ENCODE data around the gene INTS13. TPM values are rescaled to one million over a fixed set of nuclear protein-coding genes. Genes with fewer than 3 reads are reported as not detected.

The INTS13 gene
- total and polyA plus RNA-seq, 2 of the 8 experiments (the other 6 are each of a cell fraction or from before 2014, with no cell fraction given): 20.5 to 58.2 TPM

DNA sequence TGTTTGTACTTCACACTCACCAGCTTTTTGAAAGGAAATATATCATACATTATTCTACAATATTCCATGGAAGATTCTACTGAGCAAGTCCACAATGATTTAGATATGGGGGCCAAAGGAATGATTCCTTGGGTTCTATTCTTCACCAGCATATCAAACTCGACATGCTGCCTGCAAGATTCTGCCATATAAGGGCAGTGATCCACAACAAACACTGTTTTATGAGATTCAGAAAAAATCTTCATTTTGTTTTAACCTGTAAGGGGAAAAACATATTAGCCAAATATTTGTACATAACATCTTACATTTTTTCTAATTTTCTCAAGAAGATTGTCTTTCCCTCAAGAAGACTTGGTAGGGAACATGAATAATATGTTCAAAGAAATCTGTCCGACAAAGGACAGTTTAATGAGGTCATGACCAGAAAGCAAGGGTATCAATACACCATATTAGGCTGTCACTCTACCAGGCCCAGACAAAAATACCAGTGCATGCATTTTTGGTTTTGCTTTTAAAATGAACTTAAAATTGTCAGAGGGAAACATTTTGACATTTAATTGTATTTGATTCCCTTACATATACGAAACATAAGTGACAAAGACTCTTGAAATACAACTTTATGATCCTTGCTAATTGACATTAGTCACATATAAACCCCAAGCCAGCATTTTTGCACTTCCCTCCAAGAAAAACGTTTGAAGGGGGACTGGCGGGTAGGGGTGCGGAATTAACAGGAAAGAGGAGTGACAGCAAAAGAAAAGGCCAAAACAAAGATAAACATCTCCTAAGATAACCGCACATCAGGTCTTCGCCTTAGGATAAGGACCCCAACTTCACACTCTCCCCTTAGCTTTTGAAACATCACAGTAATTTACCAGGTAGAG is 980 bp downstream of the INTS13 start (continued):
- TF ChIP-seq, protein P1, sequence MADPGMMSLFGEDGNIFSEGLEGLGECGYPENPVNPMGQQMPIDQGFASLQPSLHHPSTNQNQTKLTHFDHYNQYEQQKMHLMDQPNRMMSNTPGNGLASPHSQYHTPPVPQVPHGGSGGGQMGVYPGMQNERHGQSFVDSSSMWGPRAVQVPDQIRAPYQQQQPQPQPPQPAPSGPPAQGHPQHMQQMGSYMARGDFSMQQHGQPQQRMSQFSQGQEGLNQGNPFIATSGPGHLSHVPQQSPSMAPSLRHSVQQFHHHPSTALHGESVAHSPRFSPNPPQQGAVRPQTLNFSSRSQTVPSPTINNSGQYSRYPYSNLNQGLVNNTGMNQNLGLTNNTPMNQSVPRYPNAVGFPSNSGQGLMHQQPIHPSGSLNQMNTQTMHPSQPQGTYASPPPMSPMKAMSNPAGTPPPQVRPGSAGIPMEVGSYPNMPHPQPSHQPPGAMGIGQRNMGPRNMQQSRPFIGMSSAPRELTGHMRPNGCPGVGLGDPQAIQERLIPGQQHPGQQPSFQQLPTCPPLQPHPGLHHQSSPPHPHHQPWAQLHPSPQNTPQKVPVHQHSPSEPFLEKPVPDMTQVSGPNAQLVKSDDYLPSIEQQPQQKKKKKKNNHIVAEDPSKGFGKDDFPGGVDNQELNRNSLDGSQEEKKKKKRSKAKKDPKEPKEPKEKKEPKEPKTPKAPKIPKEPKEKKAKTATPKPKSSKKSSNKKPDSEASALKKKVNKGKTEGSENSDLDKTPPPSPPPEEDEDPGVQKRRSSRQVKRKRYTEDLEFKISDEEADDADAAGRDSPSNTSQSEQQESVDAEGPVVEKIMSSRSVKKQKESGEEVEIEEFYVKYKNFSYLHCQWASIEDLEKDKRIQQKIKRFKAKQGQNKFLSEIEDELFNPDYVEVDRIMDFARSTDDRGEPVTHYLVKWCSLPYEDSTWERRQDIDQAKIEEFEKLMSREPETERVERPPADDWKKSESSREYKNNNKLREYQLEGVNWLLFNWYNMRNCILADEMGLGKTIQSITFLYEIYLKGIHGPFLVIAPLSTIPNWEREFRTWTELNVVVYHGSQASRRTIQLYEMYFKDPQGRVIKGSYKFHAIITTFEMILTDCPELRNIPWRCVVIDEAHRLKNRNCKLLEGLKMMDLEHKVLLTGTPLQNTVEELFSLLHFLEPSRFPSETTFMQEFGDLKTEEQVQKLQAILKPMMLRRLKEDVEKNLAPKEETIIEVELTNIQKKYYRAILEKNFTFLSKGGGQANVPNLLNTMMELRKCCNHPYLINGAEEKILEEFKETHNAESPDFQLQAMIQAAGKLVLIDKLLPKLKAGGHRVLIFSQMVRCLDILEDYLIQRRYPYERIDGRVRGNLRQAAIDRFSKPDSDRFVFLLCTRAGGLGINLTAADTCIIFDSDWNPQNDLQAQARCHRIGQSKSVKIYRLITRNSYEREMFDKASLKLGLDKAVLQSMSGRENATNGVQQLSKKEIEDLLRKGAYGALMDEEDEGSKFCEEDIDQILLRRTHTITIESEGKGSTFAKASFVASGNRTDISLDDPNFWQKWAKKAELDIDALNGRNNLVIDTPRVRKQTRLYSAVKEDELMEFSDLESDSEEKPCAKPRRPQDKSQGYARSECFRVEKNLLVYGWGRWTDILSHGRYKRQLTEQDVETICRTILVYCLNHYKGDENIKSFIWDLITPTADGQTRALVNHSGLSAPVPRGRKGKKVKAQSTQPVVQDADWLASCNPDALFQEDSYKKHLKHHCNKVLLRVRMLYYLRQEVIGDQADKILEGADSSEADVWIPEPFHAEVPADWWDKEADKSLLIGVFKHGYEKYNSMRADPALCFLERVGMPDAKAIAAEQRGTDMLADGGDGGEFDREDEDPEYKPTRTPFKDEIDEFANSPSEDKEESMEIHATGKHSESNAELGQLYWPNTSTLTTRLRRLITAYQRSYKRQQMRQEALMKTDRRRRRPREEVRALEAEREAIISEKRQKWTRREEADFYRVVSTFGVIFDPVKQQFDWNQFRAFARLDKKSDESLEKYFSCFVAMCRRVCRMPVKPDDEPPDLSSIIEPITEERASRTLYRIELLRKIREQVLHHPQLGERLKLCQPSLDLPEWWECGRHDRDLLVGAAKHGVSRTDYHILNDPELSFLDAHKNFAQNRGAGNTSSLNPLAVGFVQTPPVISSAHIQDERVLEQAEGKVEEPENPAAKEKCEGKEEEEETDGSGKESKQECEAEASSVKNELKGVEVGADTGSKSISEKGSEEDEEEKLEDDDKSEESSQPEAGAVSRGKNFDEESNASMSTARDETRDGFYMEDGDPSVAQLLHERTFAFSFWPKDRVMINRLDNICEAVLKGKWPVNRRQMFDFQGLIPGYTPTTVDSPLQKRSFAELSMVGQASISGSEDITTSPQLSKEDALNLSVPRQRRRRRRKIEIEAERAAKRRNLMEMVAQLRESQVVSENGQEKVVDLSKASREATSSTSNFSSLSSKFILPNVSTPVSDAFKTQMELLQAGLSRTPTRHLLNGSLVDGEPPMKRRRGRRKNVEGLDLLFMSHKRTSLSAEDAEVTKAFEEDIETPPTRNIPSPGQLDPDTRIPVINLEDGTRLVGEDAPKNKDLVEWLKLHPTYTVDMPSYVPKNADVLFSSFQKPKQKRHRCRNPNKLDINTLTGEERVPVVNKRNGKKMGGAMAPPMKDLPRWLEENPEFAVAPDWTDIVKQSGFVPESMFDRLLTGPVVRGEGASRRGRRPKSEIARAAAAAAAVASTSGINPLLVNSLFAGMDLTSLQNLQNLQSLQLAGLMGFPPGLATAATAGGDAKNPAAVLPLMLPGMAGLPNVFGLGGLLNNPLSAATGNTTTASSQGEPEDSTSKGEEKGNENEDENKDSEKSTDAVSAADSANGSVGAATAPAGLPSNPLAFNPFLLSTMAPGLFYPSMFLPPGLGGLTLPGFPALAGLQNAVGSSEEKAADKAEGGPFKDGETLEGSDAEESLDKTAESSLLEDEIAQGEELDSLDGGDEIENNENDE (IDR thresholded peaks at IDR 0.05; ENCODE audit: insufficient replicate concordance, low read length): no peak
- TF ChIP-seq POU5F1 (IDR thresholded peaks at IDR 0.05; ENCODE audit: low read depth, low read length): no peak
- TF ChIP-seq ZNF274 (IDR thresholded peaks at IDR 0.05; ENCODE audit: borderline replicate concordance, extremely low read depth, low read length): no peak
- no peak for TF ChIP-seq JUN (IDR thresholded peaks at IDR 0.05; ENCODE audit: low read depth, low read length)
- no peak; a peak in 1 of 4 replicates for TF ChIP-seq SIN3A (conservative IDR thresholded peaks at IDR 0.05 in 1 of 2, IDR thresholded peaks at IDR 0.05 in 1 of 2; ENCODE audit: low read depth in 1 of 2, low read length in 2 of 2)
